HepG2 (cell line): ENCODE results near the gene AKAP6. TPM values are rescaled to one million over a fixed set of nuclear protein-coding genes. Genes with fewer than 3 reads are reported as not detected.

Source experiments
- CC2D1A ChIP-seq: sonication (generic); formaldehyde crosslinking; IDR thresholded peaks from 2 replicates; pipeline ENCODE4 v1.8.1; 2023; ENCODE audit warnings: mild to moderate bottlenecking, missing genetic modification reagents
- SRSF4 ChIP-seq: fragments of 200-400 bp; formaldehyde crosslinking; IDR thresholded peaks from one replicate; pipeline ENCODE4 v1.6.1; 2018; ENCODE audit warnings: mild to moderate bottlenecking, low read depth, low read length, moderate library complexity; ENCODE audit not compliant: poor library complexity, severe bottlenecking
- ZNF747 ChIP-seq: sonication (generic); formaldehyde crosslinking; IDR thresholded peaks from 2 replicates; pipeline ENCODE4 v1.8.1; 2023; ENCODE audit warnings: missing genetic modification reagents, mild to moderate bottlenecking, borderline replicate concordance
- ZSCAN31 ChIP-seq: sonication (generic); formaldehyde crosslinking; IDR thresholded peaks from 2 replicates; pipeline ENCODE4 v1.5.0; 2020; ENCODE audit warnings: low read depth, mild to moderate bottlenecking, missing genetic modification reagents
- ZXDC ChIP-seq: sonication (generic); formaldehyde crosslinking; IDR thresholded peaks from 2 replicates; pipeline ENCODE4 v1.5.0; 2020; ENCODE audit warnings: mild to moderate bottlenecking, missing genetic modification reagents
- polyA plus RNA-seq, 8 experiments: library from polyadenylated mRNA; depleted of rRNA in 3 of 8; stranded (reverse) in 7 of 8; unstranded in 1 of 8; fragments of >200 nt; fragmentation: Illumina TruSeq in 4 of 8; extraction: Trizol in 4 of 8; gene quantifications; 2 replicates each; pipeline versions ENCODE4 v1.2.1 to v1.2.3, GENCODE V29; 2011 to 2016; ENCODE audit warnings: low read depth in 4 of 8, missing spikeins in 1 of 8, mixed read lengths in 1 of 8; ENCODE audit not compliant: insufficient read depth in 1 of 8
- total RNA-seq, 5 experiments: library from RNA; depleted of rRNA; stranded (reverse); fragments of >200 nt; fragmentation: Illumina TruSeq; extraction: Trizol; gene quantifications; 2 replicates each; pipeline ENCODE4 v1.2.3, GENCODE V29; 2016; ENCODE audit warnings: low read depth in 1 of 5
- TF ChIP-seq, protein P1 (sequence below): sonication (generic); formaldehyde crosslinking; IDR thresholded peaks from 2 replicates; pipeline ENCODE4 v1.5.0; 2020; ENCODE audit warnings: mild to moderate bottlenecking, missing genetic modification reagents, borderline replicate concordance
- TF ChIP-seq, protein P2 (sequence below): sonication (generic); formaldehyde crosslinking; IDR thresholded peaks from 2 replicates; pipeline ENCODE4 v1.8.1; 2023; ENCODE audit warnings: mild to moderate bottlenecking, inconsistent platforms, moderate library complexity, missing genetic modification reagents, borderline replicate concordance

AKAP6 gene
- total and polyA plus RNA-seq, 2 of the 13 experiments (the other 11 are each of a cell fraction or from before 2014, with no cell fraction given) = 1.4 TPM

DNA sequence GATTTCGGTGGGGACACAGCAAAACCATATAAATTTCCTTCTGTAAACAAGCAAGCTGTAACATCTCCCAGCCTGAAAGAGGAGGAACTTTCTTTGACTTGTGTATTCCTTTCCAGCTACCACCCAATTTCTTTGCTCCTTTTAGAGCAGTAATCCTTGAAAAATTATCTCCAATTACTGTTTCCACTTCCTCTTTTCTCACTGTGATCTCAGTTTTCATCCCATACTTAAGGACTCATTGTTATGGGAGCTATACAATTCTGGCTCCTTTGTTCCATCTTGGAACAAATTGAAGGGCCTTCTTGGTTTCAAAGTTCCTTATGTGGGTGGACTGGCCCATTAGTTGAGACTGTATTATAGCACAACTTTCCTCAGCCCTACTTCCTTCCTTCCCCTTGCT, 152.6 kb downstream of the AKAP6 start (continued):
- TF ChIP-seq, protein P1, sequence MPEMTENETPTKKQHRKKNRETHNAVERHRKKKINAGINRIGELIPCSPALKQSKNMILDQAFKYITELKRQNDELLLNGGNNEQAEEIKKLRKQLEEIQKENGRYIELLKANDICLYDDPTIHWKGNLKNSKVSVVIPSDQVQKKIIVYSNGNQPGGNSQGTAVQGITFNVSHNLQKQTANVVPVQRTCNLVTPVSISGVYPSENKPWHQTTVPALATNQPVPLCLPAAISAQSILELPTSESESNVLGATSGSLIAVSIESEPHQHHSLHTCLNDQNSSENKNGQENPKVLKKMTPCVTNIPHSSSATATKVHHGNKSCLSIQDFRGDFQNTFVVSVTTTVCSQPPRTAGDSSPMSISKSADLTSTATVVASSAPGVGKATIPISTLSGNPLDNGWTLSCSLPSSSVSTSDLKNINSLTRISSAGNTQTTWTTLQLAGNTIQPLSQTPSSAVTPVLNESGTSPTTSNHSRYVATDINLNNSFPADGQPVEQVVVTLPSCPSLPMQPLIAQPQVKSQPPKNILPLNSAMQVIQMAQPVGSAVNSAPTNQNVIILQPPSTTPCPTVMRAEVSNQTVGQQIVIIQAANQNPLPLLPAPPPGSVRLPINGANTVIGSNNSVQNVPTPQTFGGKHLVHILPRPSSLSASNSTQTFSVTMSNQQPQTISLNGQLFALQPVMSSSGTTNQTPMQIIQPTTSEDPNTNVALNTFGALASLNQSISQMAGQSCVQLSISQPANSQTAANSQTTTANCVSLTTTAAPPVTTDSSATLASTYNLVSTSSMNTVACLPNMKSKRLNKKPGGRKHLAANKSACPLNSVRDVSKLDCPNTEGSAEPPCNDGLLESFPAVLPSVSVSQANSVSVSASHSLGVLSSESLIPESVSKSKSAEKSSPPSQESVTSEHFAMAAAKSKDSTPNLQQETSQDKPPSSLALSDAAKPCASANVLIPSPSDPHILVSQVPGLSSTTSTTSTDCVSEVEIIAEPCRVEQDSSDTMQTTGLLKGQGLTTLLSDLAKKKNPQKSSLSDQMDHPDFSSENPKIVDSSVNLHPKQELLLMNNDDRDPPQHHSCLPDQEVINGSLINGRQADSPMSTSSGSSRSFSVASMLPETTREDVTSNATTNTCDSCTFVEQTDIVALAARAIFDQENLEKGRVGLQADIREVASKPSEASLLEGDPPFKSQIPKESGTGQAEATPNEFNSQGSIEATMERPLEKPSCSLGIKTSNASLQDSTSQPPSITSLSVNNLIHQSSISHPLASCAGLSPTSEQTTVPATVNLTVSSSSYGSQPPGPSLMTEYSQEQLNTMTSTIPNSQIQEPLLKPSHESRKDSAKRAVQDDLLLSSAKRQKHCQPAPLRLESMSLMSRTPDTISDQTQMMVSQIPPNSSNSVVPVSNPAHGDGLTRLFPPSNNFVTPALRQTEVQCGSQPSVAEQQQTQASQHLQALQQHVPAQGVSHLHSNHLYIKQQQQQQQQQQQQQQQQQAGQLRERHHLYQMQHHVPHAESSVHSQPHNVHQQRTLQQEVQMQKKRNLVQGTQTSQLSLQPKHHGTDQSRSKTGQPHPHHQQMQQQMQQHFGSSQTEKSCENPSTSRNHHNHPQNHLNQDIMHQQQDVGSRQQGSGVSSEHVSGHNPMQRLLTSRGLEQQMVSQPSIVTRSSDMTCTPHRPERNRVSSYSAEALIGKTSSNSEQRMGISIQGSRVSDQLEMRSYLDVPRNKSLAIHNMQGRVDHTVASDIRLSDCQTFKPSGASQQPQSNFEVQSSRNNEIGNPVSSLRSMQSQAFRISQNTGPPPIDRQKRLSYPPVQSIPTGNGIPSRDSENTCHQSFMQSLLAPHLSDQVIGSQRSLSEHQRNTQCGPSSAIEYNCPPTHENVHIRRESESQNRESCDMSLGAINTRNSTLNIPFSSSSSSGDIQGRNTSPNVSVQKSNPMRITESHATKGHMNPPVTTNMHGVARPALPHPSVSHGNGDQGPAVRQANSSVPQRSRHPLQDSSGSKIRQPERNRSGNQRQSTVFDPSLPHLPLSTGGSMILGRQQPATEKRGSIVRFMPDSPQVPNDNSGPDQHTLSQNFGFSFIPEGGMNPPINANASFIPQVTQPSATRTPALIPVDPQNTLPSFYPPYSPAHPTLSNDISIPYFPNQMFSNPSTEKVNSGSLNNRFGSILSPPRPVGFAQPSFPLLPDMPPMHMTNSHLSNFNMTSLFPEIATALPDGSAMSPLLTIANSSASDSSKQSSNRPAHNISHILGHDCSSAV (CRISPR knock-in tag) = no peak
- TF ChIP-seq CC2D1A (CRISPR knock-in tag) = no peak
- TF ChIP-seq ZXDC (CRISPR knock-in tag) = no peak
- TF ChIP-seq ZSCAN31 (CRISPR knock-in tag) = no peak
- TF ChIP-seq ZNF747 (CRISPR knock-in tag) = no peak
- TF ChIP-seq, protein P2, sequence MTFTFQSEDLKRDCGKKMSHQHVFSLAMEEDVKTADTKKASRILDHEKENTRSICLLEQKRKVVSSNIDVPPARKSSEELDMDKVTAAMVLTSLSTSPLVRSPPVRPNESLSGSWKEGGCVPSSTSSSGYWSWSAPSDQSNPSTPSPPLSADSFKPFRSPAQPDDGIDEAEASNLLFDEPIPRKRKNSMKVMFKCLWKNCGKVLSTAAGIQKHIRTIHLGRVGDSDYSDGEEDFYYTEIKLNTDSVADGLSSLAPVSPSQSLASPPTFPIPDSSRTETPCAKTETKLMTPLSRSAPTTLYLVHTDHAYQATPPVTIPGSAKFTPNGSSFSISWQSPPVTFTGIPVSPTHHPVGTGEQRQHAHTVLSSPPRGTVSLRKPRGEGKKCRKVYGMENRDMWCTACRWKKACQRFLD (CRISPR knock-in tag) = no peak
- no peak for TF ChIP-seq SRSF4
